GM21717 (cell line): ENCODE results near the gene OSCAR.

ENCODE experiments used
- ATAC-seq: cut with Tn5 transposase; IDR thresholded peaks from one replicate; pipeline ENCODE4 v1.9.1; 2021; ENCODE audit warnings: mild to moderate bottlenecking, moderate library complexity; ENCODE audit not compliant: unreplicated experiment

OSCAR gene

GRCh38 chr19:54100561-54100960 lies at the start of gene OSCAR:
OSCAR (minus strand) TSS chr19:54100803; CDS start chr19:54100792, 11 bp downstream.
- ATAC-seq = no peak

GRCh38 chr19:54149021-54149812 lies 48.6 kb upstream of the OSCAR start:
- no peak for ATAC-seq

GRCh38 chr19:54148158-54148557 lies 47.6 kb upstream of the OSCAR start:
- no peak for ATAC-seq

- no peak for ATAC-seq
These were observed 47.1 kb upstream of the OSCAR start for GRCh38 chr19:54147676-54148075.

- ATAC-seq = no peak
These were observed 45.0 kb upstream of the OSCAR start for GRCh38 chr19:54145541-54146158.

- no peak for ATAC-seq
These were observed 41.7 kb upstream of the OSCAR start for GRCh38 chr19:54142166-54142780.

GRCh38 chr19:54141356-54141755 lies 40.8 kb upstream of the OSCAR start:
- no peak for ATAC-seq

GRCh38 chr19:54138489-54139256 lies 38.1 kb upstream of the OSCAR start:
- ATAC-seq = no peak

- no peak for ATAC-seq
These were observed 37.3 kb upstream of the OSCAR start, which contains the start of gene CNOT3 for GRCh38 chr19:54137699-54138488. CNOT3 (plus strand) TSS chr19:54137762; CDS start chr19:54142979, 5,217 bp downstream.

- ATAC-seq = peak; percentile 75
These were observed 36.5 kb upstream of the OSCAR start for GRCh38 chr19:54136864-54137698.

GRCh38 chr19:54136086-54136863 lies 35.7 kb upstream of the OSCAR start:
- no peak for ATAC-seq

- no peak for ATAC-seq
These were observed 33.5 kb upstream of the OSCAR start for GRCh38 chr19:54133957-54134590.

- no peak for ATAC-seq
These were observed 32.8 kb upstream of the OSCAR start for GRCh38 chr19:54133312-54133956.

GRCh38 chr19:54129617-54129996 lies 29.0 kb upstream of the OSCAR start:
- ATAC-seq = no peak

- no peak for ATAC-seq
These were observed 28.4 kb upstream of the OSCAR start for GRCh38 chr19:54128796-54129616.

GRCh38 chr19:54128441-54128725 lies 27.8 kb upstream of the OSCAR start:
- ATAC-seq = no peak
